ENCODE measurements around the gene AAGAB. TPM values are rescaled to one million over a fixed set of nuclear protein-coding genes. Genes with fewer than 3 reads are reported as not detected.

AAGAB gene
- total RNA-seq, 1 experiment from 2014 or later: 40.1 TPM

DNA sequence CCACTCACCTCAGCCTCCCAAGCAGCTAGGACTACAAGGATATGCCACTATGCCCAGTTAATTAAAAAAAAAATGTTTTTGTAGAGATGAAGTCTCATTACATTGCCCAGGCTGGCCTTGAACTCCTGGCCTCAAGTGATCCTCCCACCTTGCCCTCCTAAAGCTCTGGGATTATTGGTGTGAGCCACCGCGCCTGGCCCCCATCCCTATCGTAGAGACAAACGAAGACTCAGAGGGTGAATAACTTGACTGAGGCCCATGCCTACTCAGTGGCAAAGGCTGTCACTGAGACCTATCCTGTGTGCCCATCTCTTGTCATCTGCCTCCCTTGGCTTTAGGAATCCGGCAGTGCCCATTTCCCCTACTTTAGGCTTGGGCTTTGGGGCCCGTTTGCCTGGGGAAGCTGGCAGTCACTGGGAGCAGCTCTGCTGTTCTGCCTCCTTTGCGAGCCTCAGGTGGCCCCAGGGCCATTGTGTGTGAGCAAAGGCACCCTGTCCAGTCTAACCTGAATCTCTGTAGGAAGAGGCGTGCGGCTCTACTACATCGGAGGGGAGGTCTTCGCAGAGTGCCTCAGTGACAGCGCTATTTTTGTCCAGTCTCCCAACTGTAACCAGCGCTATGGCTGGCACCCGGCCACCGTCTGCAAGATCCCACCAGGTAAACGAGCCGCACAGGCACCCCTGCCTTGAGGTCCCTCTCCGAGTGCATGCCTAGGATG is 70.1 kb downstream of the AAGAB start:
- Histone ChIP-seq H3K23me2 (ENCODE audit: insufficient read length, low read depth, low read length, poor library complexity, severe bottlenecking) (no peaks in the 10 kb centered on the region), H3K79me2 (ENCODE audit: insufficient read depth, low read length) (no peaks in the 10 kb centered on the region), H3K9ac (ENCODE audit: extremely low read depth, insufficient read length, low read length) (no peak overlapping the region), H2BK12ac (ENCODE audit: insufficient read length, low read depth, low read length) (no peak overlapping the region), H3K27me3 (ENCODE audit: insufficient read depth, low read length) (no peaks in the 10 kb centered on the region), H3K4me2 (ENCODE audit: insufficient read depth, insufficient read length, low read length) (no peak overlapping the region), H2BK120ac (ENCODE audit: low read depth, low read length, poor library complexity, severe bottlenecking) (no peak overlapping the region), H3K4ac (ENCODE audit: low read depth, low read length) (no peak overlapping the region), H3K14ac (ENCODE audit: insufficient read depth, low read length) (no peak overlapping the region), H2BK20ac (ENCODE audit: low read depth, low read length, poor library complexity, severe bottlenecking) (no peak overlapping the region), H4K8ac (replicated peaks; ENCODE audit: insufficient read length, low read depth, low read length) (no peak overlapping the region), H2BK15ac (ENCODE audit: low read depth, low read length) (no peak overlapping the region), H2BK5ac (ENCODE audit: insufficient read length, low read length) (no peak overlapping the region), H3K4me1 (ENCODE audit: insufficient read depth, low read length) (no peaks in the 10 kb centered on the region), H2AFZ (ENCODE audit: low read length) (no peak overlapping the region), H2AK5ac (ENCODE audit: insufficient read length, low read length) (no peak overlapping the region), H3K56ac (ENCODE audit: insufficient read length, low read depth, low read length) (no peak overlapping the region), H4K91ac (ENCODE audit: insufficient read length, low read depth, low read length) (no peak overlapping the region), H3K79me1 (ENCODE audit: insufficient read depth, low read depth, low read length, poor library complexity, severe bottlenecking) (no peaks in the 10 kb centered on the region), H4K20me1 (ENCODE audit: control insufficient read depth, insufficient read depth, insufficient read length) (no peaks in the 10 kb centered on the region), H3T11ph (ENCODE audit: low read length) (no peak overlapping the region), H3K18ac (ENCODE audit: insufficient read length, low read depth, low read length) (no peak overlapping the region), H3K23ac (ENCODE audit: insufficient read length, low read depth, low read length) (no peak overlapping the region), H3K9me3 (ENCODE audit: control insufficient read depth, low read depth, low read length) (no peaks in the 10 kb centered on the region), H3K27ac (ENCODE audit: insufficient read length, low read depth, low read length) (no peak overlapping the region), H4K5ac (ENCODE audit: insufficient read length, low read depth, low read length) (no peak overlapping the region)
- no peak for DNase-seq
- no peaks in the 10 kb centered on the region for H3K27me3 Mint-ChIP-seq (ENCODE audit: low read depth)
- H3K36me3 Mint-ChIP-seq (ENCODE audit: insufficient read depth in 1 of 3, low read depth in 3 of 3): peaks cover 6 to 62% (median 11%) of the 10 kb centered on the region in 3 experiments
- WGBS (ENCODE audit: extremely low coverage, insufficient read length, low lambda C conversion rate): no CpG with 5 or more reads among the region's 18 CpGs
- no peak overlapping the region for H3K27ac Mint-ChIP-seq
- no peaks in the 10 kb centered on the region for H3K9me3 Mint-ChIP-seq
- TF ChIP-seq, protein P1, sequence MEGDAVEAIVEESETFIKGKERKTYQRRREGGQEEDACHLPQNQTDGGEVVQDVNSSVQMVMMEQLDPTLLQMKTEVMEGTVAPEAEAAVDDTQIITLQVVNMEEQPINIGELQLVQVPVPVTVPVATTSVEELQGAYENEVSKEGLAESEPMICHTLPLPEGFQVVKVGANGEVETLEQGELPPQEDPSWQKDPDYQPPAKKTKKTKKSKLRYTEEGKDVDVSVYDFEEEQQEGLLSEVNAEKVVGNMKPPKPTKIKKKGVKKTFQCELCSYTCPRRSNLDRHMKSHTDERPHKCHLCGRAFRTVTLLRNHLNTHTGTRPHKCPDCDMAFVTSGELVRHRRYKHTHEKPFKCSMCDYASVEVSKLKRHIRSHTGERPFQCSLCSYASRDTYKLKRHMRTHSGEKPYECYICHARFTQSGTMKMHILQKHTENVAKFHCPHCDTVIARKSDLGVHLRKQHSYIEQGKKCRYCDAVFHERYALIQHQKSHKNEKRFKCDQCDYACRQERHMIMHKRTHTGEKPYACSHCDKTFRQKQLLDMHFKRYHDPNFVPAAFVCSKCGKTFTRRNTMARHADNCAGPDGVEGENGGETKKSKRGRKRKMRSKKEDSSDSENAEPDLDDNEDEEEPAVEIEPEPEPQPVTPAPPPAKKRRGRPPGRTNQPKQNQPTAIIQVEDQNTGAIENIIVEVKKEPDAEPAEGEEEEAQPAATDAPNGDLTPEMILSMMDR (conservative IDR thresholded peaks at IDR 0.05): no peak
- peaks cover 6 to 8% of the 10 kb centered on the region in 2 experiments; a peak in 2 of 4 replicates for H3K4me1 Mint-ChIP-seq
- H3K4me3 Mint-ChIP-seq: no peak overlapping the region
